Right lobe of liver (tissue), 4 donors: ENCODE measurements around the gene WASF3.

Experiments
- POLR2A ChIP-seq: fragments of 450-650 bp; IDR thresholded peaks from one replicate; pipeline ENCODE4 v1.6.1; 2017; ENCODE audit warnings: antibody characterized with exemption, mild to moderate bottlenecking
- TF ChIP-seq, protein P1 (sequence below), 4 donors: fragments of 200-600 bp in 3 of 4; fragments of 450-650 bp in 1 of 4; IDR thresholded peaks; one replicate each; pipeline versions ENCODE4 v1.5.1 to v1.8.0; 2016 to 2022; ENCODE audit warnings: antibody characterized with exemption in 4 of 4, mild to moderate bottlenecking in 2 of 4
- donor health status: DM: no; HTN: no; CAD: no.
- donor health status: DM: no; HTN: no; CAD: no.
- donor health status: DM: no; HTN: yes; CAD: no.

- TF ChIP-seq, protein P1, sequence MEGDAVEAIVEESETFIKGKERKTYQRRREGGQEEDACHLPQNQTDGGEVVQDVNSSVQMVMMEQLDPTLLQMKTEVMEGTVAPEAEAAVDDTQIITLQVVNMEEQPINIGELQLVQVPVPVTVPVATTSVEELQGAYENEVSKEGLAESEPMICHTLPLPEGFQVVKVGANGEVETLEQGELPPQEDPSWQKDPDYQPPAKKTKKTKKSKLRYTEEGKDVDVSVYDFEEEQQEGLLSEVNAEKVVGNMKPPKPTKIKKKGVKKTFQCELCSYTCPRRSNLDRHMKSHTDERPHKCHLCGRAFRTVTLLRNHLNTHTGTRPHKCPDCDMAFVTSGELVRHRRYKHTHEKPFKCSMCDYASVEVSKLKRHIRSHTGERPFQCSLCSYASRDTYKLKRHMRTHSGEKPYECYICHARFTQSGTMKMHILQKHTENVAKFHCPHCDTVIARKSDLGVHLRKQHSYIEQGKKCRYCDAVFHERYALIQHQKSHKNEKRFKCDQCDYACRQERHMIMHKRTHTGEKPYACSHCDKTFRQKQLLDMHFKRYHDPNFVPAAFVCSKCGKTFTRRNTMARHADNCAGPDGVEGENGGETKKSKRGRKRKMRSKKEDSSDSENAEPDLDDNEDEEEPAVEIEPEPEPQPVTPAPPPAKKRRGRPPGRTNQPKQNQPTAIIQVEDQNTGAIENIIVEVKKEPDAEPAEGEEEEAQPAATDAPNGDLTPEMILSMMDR (IDR thresholded peaks at IDR 0.05), result no peak
- TF ChIP-seq POLR2A, result no peak
These were observed 45.3 kb downstream of the WASF3 start for GRCh38 chr13:26602783-26603182.
